Tibial artery (tissue), 4 donors: ENCODE measurements around the gene SDR9C7.
"Not testable (repeated sequence)": the region's sequence is repeated elsewhere in the genome, so short reads cannot be mapped to it uniquely, and the experiment has no call there.

Source experiments
- DNase-seq, 2 donors: peaks; one replicate each; pipeline ENCODE4 v3.0.0-alpha.2; 2019
- H3K27ac ChIP-seq, 2 donors: fragments of 200-600 bp; sonication (generic) in 1 of 2; 1 replicate in 1 of 2; 2 replicates in 1 of 2; pipeline ENCODE4 v1.5.1; 2018 to 2019; ENCODE audit warnings: mild to moderate bottlenecking in 1 of 2
- H3K27me3 ChIP-seq, 2 donors: fragments of 200-600 bp; sonication (generic) in 1 of 2; one replicate each; pipeline versions ENCODE4 v1.5.1 to v1.6.0; 2016 to 2019
- H3K36me3 ChIP-seq, 3 donors: fragments of 200-600 bp; sonication (generic) in 2 of 3; one replicate each; pipeline ENCODE4 v1.5.1; 2016 to 2019; ENCODE audit warnings: mild to moderate bottlenecking in 2 of 3
- H3K4me1 ChIP-seq, 4 donors: fragments of 200-600 bp; sonication (generic) in 2 of 4; 1 replicate in 3 of 4; 2 replicates in 1 of 4; pipeline ENCODE4 v1.5.1; 2016 to 2019
- H3K4me3 ChIP-seq, 2 donors: fragments of 200-600 bp; sonication (generic) in 1 of 2; 1 replicate in 1 of 2; 2 replicates in 1 of 2; pipeline ENCODE4 v1.5.1; 2018 to 2019; ENCODE audit warnings: mild to moderate bottlenecking in 2 of 2
- H3K9me3 ChIP-seq, 3 donors: fragments of 200-600 bp; sonication (generic) in 1 of 3; one replicate each; pipeline ENCODE4 v1.5.1; 2016 to 2019
- CTCF ChIP-seq, 2 experiments: fragments of 200-600 bp in 1 of 2; fragments of 450-650 bp in 1 of 2; IDR thresholded peaks; one replicate each; pipeline ENCODE4 v1.5.1; 2017 to 2019; ENCODE audit warnings: antibody characterized with exemption in 2 of 2, mild to moderate bottlenecking in 1 of 2, moderate library complexity in 1 of 2
- intact Hi-C: fragments of 100-400 bp; cut with DNase I; formaldehyde crosslinking; loops from one replicate; pipeline ENCODE4 v1.15.0; 2023; ENCODE audit warnings: low total_unique reads

SDR9C7 gene

GRCh38 chr12:56898938-56899337 is 35.3 kb downstream of the SDR9C7 start:
- TF ChIP-seq CTCF (IDR thresholded peaks at IDR 0.05) = no peak
- Histone ChIP-seq H3K27ac (no peak overlapping the region), H3K27me3 (no peaks in the 10 kb centered on the region), H3K36me3 (no peaks in the 10 kb centered on the region), H3K4me1 (no peaks in the 10 kb centered on the region), H3K4me3 (no peak overlapping the region), H3K9me3 (peaks cover 0 to 27% (median 22%) of the 10 kb centered on the region in 3 donors)
- intact Hi-C loops = no loop called here
- no peak for DNase-seq

GRCh38 chr12:56897844-56898361 is 36.3 kb downstream of the SDR9C7 start:
- DNase-seq = no peak
- H3K36me3 ChIP-seq = no peaks in the 10 kb centered on the region
- H3K27ac ChIP-seq = no peak overlapping the region
- H3K4me3 ChIP-seq = no peak overlapping the region
- TF ChIP-seq CTCF (IDR thresholded peaks at IDR 0.05) = no peak
- no peaks in the 10 kb centered on the region for H3K27me3 ChIP-seq
- intact Hi-C loops = no loop called here
- H3K9me3 ChIP-seq = peaks cover 0 to 27% (median 22%) of the 10 kb centered on the region in 3 donors
- H3K4me1 ChIP-seq = no peaks in the 10 kb centered on the region

- no peak for TF ChIP-seq CTCF (IDR thresholded peaks at IDR 0.05)
Observed at GRCh38 chr12:56896082-56896481, 38.1 kb downstream of the SDR9C7 start.

GRCh38 chr12:56894698-56895368 is 39.4 kb downstream of the SDR9C7 start:
- Histone ChIP-seq H3K4me1 (no peaks in the 10 kb centered on the region), H3K27me3 (no peaks in the 10 kb centered on the region), H3K9me3 (peaks cover 0 to 3% (median 2%) of the 10 kb centered on the region in 3 donors), H3K27ac (no peak overlapping the region), H3K4me3 (no peak overlapping the region), H3K36me3 (no peaks in the 10 kb centered on the region)
- DNase-seq = no peak
- no peak for TF ChIP-seq CTCF (IDR thresholded peaks at IDR 0.05)
- intact Hi-C loops = no loop called here

More at GRCh38 chr12:56896082-56896481, 38.1 kb downstream of the SDR9C7 start:
- intact Hi-C loops = no loop called here
- Histone ChIP-seq H3K4me3 (no peak overlapping the region), H3K27ac (no peak overlapping the region), H3K9me3 (peaks cover 0 to 15% (median 14%) of the 10 kb centered on the region in 3 donors), H3K4me1 (no peaks in the 10 kb centered on the region), H3K27me3 (no peaks in the 10 kb centered on the region), H3K36me3 (no peaks in the 10 kb centered on the region)
- no peak for DNase-seq

- H3K27ac ChIP-seq, DNase-seq, H3K4me1 ChIP-seq, H3K4me3 ChIP-seq, intact Hi-C loops, H3K36me3 ChIP-seq, H3K9me3 ChIP-seq, H3K27me3 ChIP-seq: not testable (repeated sequence)
Observed at GRCh38 chr12:56891885-56892284, 42.3 kb downstream of the SDR9C7 start.

- no peaks in the 10 kb centered on the region for H3K27me3 ChIP-seq
- H3K36me3 ChIP-seq = no peaks in the 10 kb centered on the region
- TF ChIP-seq CTCF (IDR thresholded peaks at IDR 0.05) = no peak
- intact Hi-C loops = no loop called here
- H3K4me1 ChIP-seq = no peaks in the 10 kb centered on the region
- no peak overlapping the region for H3K27ac ChIP-seq
- no peak for DNase-seq
- H3K9me3 ChIP-seq = peaks cover 0 to 7% (median 0%) of the 10 kb centered on the region in 3 donors
- no peak overlapping the region for H3K4me3 ChIP-seq
Observed at GRCh38 chr12:56886319-56886718, 47.9 kb downstream of the SDR9C7 start.
